ENCODE results near the gene PRKCE. TPM values are rescaled to one million over a fixed set of nuclear protein-coding genes. Genes with fewer than 3 reads are reported as not detected.

PRKCE gene
- total RNA-seq, 1 experiment from 2014 or later = 21.7 TPM

DNA sequence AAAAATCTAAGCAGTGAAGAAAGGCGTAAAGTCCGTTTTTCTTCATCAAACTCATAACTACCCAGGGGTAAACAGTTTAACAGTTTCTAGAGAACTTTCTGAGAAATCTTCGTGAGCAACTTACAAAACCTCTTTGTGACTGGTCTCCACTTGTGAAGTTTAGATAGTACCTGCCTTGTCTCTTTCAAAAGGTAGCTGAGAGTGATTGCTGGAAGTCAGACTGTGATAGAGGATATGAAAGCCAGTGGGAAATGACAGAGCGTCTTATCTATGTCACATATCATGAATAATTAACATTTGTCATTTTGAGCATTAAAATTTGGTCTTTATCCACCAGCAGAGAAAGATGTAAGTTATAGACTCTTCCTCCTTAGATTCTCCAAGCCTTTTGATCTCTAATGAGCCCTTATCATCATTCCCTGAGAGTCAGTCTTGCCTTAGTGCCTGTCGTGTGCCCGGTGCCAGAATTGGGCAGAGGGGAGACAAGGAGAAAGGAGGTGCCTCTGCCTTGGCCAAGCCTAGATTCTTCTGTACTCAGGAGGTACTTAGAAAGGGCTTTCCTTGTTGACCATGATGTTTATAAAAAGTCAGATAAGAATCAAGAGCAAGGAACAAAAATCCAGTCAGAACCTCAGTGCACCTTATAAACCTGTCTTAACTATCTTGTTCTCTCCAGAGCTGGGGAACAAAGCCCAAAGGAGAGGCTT is 440.6 kb downstream of the PRKCE start:
- POLR2A ChIA-PET (ENCODE audit: unreplicated experiment) = no interaction called here
- H3K4me1 ChIP-seq (replicated peaks; ENCODE audit: insufficient read depth) = no peaks in the 10 kb centered on the region
- H3F3A ChIP-seq (ENCODE audit: insufficient read depth, low read depth) = peaks cover 3% of the 10 kb centered on the region; the same call in 1 of the 2 replicates
- intact Hi-C loops (cut with micrococcal nuclease; ENCODE audit: unreplicated experiment) = no loop called here
- H3K4me2 ChIP-seq = no peak overlapping the region
- no peak overlapping the region for H3K27ac ChIP-seq
- H4K20me1 ChIP-seq (ENCODE audit: insufficient read depth) = no peaks in the 10 kb centered on the region
- no TSS peak for BruUV-seq (replicated peaks)
- no peaks in the 10 kb centered on the region for H3K9me2 ChIP-seq (ENCODE audit: insufficient read depth)
- no peaks in the 10 kb centered on the region for H3K27me3 ChIP-seq (ENCODE audit: insufficient read depth, low read depth)
- peaks cover 25% of the 10 kb centered on the region for H3K36me3 ChIP-seq (ENCODE audit: low read depth)
- DNase-seq = no peak
- no peak for TF ChIP-seq EZH2 (IDR thresholded peaks at IDR 0.05; ENCODE audit: low read depth)
- TF ChIP-seq, protein P1, sequence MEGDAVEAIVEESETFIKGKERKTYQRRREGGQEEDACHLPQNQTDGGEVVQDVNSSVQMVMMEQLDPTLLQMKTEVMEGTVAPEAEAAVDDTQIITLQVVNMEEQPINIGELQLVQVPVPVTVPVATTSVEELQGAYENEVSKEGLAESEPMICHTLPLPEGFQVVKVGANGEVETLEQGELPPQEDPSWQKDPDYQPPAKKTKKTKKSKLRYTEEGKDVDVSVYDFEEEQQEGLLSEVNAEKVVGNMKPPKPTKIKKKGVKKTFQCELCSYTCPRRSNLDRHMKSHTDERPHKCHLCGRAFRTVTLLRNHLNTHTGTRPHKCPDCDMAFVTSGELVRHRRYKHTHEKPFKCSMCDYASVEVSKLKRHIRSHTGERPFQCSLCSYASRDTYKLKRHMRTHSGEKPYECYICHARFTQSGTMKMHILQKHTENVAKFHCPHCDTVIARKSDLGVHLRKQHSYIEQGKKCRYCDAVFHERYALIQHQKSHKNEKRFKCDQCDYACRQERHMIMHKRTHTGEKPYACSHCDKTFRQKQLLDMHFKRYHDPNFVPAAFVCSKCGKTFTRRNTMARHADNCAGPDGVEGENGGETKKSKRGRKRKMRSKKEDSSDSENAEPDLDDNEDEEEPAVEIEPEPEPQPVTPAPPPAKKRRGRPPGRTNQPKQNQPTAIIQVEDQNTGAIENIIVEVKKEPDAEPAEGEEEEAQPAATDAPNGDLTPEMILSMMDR (conservative IDR thresholded peaks at IDR 0.05) = no peak
- peaks cover 28% of the 10 kb centered on the region for H3K9me3 ChIP-seq (ENCODE audit: insufficient read depth, low read depth)
- H2AFZ ChIP-seq = no peak overlapping the region
- no peaks in the 10 kb centered on the region for H3K79me2 ChIP-seq (ENCODE audit: low read depth)
- H3K4me3 ChIP-seq = no peak overlapping the region
- CTCF ChIA-PET = interaction anchor here (0.7 kb wide), 1 partner anchor 29 kb away, joined by 3 read pairs; no protein-coding TSS in a partner anchor

DNA sequence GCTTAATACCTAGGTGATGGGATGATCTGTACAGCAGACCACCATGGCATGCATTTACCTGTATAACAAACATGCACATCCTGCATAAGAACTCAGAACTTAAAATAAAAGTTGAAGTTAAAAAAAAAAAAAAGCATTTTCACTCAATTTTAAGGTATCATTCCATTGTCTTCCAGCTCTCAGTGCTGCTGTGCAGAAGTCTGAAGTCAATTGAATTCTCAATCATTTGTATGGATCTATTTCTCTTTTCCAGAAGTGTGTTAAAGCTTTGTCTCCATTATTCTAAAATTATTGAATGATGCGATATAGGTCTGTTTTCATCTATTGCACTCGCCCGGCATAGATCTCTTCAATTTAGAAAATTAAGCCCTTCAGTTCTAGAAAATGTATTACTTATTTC is 443.2 kb downstream of the PRKCE start:
- BruUV-seq (replicated peaks) = no TSS peak
- no peak overlapping the region for H3K27ac ChIP-seq
- TF ChIP-seq, protein P1 (conservative IDR thresholded peaks at IDR 0.05) = no peak
- no peak for TF ChIP-seq EZH2 (IDR thresholded peaks at IDR 0.05; ENCODE audit: low read depth)
- CTCF ChIA-PET = no interaction called here
- no peak overlapping the region for H2AFZ ChIP-seq
- H3F3A ChIP-seq (ENCODE audit: insufficient read depth, low read depth) = peaks cover 27% of the 10 kb centered on the region
- peaks cover 17% of the 10 kb centered on the region; the same call in 1 of the 2 replicates for H3K36me3 ChIP-seq (ENCODE audit: low read depth)
- peaks cover 28% of the 10 kb centered on the region for H3K9me3 ChIP-seq (ENCODE audit: insufficient read depth, low read depth)
- no peak overlapping the region for H3K4me2 ChIP-seq
- intact Hi-C loops (cut with micrococcal nuclease; ENCODE audit: unreplicated experiment) = no loop called here
- no peaks in the 10 kb centered on the region for H3K79me2 ChIP-seq (ENCODE audit: low read depth)
- H4K20me1 ChIP-seq (ENCODE audit: insufficient read depth) = no peaks in the 10 kb centered on the region
- POLR2A ChIA-PET (ENCODE audit: unreplicated experiment) = no interaction called here
- no peaks in the 10 kb centered on the region for H3K9me2 ChIP-seq (ENCODE audit: insufficient read depth)
- H3K27me3 ChIP-seq (ENCODE audit: insufficient read depth, low read depth) = no peaks in the 10 kb centered on the region
- peaks cover 23% of the 10 kb centered on the region for H3K4me1 ChIP-seq (replicated peaks; ENCODE audit: insufficient read depth)
- no peak for DNase-seq
- no peak overlapping the region for H3K4me3 ChIP-seq

DNA sequence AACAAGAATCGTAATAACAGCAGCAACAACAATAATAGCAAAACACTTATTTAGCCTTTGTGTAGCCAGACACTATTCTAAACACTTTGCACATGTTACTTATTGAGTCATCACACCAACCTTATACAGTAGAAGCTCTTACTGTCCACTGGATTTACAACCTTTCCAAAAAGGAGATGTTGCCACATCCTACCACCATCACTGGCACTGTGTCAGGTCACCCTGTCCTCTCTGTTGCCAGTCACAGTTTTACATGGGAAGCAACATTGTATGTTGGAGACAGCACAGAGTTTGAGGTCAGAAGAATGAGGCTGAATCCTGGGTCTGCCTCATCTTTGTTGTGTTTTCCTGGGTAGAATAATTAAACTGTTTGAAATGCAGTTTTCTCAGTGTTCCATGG is 444.4 kb downstream of the PRKCE start:
- ChIA-PET POLR2A (ENCODE audit: unreplicated experiment) (no interaction called here), CTCF (interaction anchor here (0.5 kb wide), 1 partner anchor 66 kb away, joined by 5 read pairs; no protein-coding TSS in a partner anchor)
- Histone ChIP-seq H3K36me3 (ENCODE audit: low read depth) (peaks cover 27% of the 10 kb centered on the region), H3K4me3 (no peak overlapping the region), H3K27ac (no peak overlapping the region), H3K27me3 (ENCODE audit: insufficient read depth, low read depth) (no peaks in the 10 kb centered on the region), H3K4me2 (no peak overlapping the region), H3K4me1 (replicated peaks; ENCODE audit: insufficient read depth) (peaks cover 26% of the 10 kb centered on the region), H2AFZ (no peak overlapping the region), H3F3A (ENCODE audit: insufficient read depth, low read depth) (peaks cover 31% of the 10 kb centered on the region), H3K79me2 (ENCODE audit: low read depth) (no peaks in the 10 kb centered on the region), H3K9me2 (ENCODE audit: insufficient read depth) (no peaks in the 10 kb centered on the region), H3K9me3 (ENCODE audit: insufficient read depth, low read depth) (peaks cover 28% of the 10 kb centered on the region), H4K20me1 (ENCODE audit: insufficient read depth) (no peaks in the 10 kb centered on the region)
- BruUV-seq (replicated peaks) = no TSS peak
- no peak for DNase-seq
- TF ChIP-seq, protein P1 (conservative IDR thresholded peaks at IDR 0.05) = no peak
- TF ChIP-seq EZH2 (IDR thresholded peaks at IDR 0.05; ENCODE audit: low read depth) = no peak
- intact Hi-C loops (cut with micrococcal nuclease; ENCODE audit: unreplicated experiment) = no loop called here
